ENCODE results near the gene TRIM65. TPM values are rescaled to one million over a fixed set of nuclear protein-coding genes. Genes with fewer than 3 reads are reported as not detected.

The TRIM65 gene
- total and polyA plus RNA-seq, 2 of the 13 experiments (the other 11 are each of a cell fraction or from before 2014, with no cell fraction given) = 10.3 to 22.4 TPM

DNA sequence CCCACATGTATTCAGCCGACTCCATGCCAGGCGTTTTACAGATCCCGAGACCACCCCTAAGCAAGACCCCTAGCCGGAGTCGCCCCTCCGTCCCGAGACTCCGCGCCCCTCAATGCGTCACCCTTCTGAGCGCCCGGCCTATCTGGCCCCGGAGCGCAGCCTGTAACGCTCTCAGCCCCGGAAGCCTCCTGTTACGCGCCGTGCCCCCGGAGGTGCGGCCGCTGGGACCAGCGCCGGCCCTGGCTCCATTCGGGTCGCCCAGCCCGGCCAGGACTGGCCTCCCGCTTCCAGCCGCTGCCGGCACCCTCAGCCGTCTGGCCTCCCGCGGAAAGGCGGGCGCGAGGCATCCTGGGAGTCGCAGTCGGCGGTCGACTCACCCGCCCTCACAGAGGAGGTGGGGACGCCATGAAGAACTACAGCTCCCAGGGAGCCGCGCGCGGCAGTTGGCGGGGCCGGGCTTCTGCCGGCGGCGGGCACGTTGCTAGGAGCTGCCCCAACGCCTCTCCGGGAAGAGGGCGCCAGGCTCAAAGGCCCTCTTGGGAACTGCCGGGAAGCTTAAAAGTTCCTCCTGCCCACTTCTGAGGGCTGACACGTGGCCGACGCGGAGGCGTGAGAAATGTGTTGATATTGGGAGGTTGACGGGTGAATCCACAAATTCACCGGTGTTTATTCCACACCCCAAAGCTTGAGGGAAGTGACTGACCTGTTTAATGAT, 44.1 kb upstream of the TRIM65 start, which contains the start of gene FBF1 (continued):
- TF ChIP-seq ZNF710 (CRISPR knock-in tag; IDR thresholded peaks at IDR 0.05; ENCODE audit: borderline replicate concordance) (peak; percentile 97), REL (CRISPR knock-in tag; conservative IDR thresholded peaks at IDR 0.05) (peak; percentile 51; the same call in 1 of the 2 replicates), ZNF878 (CRISPR knock-in tag; IDR thresholded peaks at IDR 0.05) (peak; percentile 84; the same call in 1 of the 2 replicates), ZSCAN30 (CRISPR knock-in tag; IDR thresholded peaks at IDR 0.05) (no peak), ZNF225 (CRISPR knock-in tag; IDR thresholded peaks at IDR 0.05) (peak; percentile 60; the same call in 1 of the 2 replicates), TARDBP (CRISPR knock-in tag; IDR thresholded peaks at IDR 0.05) (peak; percentile 86), ZNF607 (CRISPR knock-in tag; IDR thresholded peaks at IDR 0.05; ENCODE audit: borderline replicate concordance) (peak; percentile 80), LRRFIP1 (CRISPR knock-in tag; conservative IDR thresholded peaks at IDR 0.05) (peak; percentile 22; the same call in 1 of the 2 replicates), HHEX (CRISPR knock-in tag; IDR thresholded peaks at IDR 0.05) (no peak; the same call in 1 of the 2 replicates), ZNF230 (CRISPR knock-in tag; IDR thresholded peaks at IDR 0.05) (peak; percentile 86; the same call in 1 of the 2 replicates), SMAD1 (CRISPR knock-in tag; IDR thresholded peaks at IDR 0.05; ENCODE audit: borderline replicate concordance, low read depth) (peak; percentile 85; the same call in 1 of the 2 replicates)
- TF ChIP-seq, protein P1, sequence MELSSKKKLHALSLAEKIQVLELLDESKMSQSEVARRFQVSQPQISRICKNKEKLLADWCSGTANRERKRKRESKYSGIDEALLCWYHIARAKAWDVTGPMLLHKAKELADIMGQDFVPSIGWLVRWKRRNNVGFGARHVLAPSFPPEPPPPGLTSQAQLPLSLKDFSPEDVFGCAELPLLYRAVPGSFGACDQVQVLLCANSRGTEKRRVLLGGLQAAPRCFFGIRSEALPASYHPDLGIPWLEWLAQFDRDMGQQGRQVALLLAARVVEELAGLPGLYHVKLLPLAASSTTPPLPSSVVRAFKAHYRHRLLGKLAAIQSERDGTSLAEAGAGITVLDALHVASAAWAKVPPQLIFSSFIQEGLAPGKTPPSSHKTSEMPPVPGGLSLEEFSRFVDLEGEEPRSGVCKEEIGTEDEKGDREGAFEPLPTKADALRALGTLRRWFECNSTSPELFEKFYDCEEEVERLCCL (CRISPR knock-in tag; IDR thresholded peaks at IDR 0.05; ENCODE audit: borderline replicate concordance) = peak; percentile 80; the same call in 1 of the 2 replicates
- TF ChIP-seq, protein P2, sequence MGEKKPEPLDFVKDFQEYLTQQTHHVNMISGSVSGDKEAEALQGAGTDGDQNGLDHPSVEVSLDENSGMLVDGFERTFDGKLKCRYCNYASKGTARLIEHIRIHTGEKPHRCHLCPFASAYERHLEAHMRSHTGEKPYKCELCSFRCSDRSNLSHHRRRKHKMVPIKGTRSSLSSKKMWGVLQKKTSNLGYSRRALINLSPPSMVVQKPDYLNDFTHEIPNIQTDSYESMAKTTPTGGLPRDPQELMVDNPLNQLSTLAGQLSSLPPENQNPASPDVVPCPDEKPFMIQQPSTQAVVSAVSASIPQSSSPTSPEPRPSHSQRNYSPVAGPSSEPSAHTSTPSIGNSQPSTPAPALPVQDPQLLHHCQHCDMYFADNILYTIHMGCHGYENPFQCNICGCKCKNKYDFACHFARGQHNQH (CRISPR knock-in tag; IDR thresholded peaks at IDR 0.05) = peak; percentile 97
- TF ChIP-seq, protein P3, sequence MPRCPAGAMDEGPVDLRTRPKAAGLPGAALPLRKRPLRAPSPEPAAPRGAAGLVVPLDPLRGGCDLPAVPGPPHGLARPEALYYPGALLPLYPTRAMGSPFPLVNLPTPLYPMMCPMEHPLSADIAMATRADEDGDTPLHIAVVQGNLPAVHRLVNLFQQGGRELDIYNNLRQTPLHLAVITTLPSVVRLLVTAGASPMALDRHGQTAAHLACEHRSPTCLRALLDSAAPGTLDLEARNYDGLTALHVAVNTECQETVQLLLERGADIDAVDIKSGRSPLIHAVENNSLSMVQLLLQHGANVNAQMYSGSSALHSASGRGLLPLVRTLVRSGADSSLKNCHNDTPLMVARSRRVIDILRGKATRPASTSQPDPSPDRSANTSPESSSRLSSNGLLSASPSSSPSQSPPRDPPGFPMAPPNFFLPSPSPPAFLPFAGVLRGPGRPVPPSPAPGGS (CRISPR knock-in tag; IDR thresholded peaks at IDR 0.05) = peak; percentile 76; the same call in 1 of the 2 replicates
- TF ChIP-seq, protein P4, sequence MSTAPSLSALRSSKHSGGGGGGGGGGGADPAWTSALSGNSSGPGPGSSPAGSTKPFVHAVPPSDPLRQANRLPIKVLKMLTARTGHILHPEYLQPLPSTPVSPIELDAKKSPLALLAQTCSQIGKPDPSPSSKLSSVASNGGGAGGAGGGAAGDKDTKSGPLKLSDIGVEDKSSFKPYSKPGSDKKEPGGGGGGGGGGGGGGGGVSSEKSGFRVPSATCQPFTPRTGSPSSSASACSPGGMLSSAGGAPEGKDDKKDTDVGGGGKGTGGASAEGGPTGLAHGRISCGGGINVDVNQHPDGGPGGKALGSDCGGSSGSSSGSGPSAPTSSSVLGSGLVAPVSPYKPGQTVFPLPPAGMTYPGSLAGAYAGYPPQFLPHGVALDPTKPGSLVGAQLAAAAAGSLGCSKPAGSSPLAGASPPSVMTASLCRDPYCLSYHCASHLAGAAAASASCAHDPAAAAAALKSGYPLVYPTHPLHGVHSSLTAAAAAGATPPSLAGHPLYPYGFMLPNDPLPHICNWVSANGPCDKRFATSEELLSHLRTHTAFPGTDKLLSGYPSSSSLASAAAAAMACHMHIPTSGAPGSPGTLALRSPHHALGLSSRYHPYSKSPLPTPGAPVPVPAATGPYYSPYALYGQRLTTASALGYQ (CRISPR knock-in tag; IDR thresholded peaks at IDR 0.05) = peak; percentile 70; the same call in 1 of the 2 replicates

Data from HepG2 (cell line).